DND-41 (cell line): ENCODE measurements around the gene PLPPR1.

Experiments
- EZH2 ChIP-seq: IDR thresholded peaks from 3 replicates; pipeline ENCODE4 v1.6.1; 2012; ENCODE audit warnings: borderline replicate concordance, low read depth, mild to moderate bottlenecking, moderate library complexity, low read length, inconsistent platforms; ENCODE audit not compliant: severe bottlenecking
- TF ChIP-seq, protein P1 (sequence below): IDR thresholded peaks from 2 replicates; pipeline ENCODE4 v1.5.1; 2012; ENCODE audit warnings: borderline replicate concordance, low read length, moderate library complexity, mild to moderate bottlenecking; ENCODE audit not compliant: poor library complexity, severe bottlenecking; ENCODE audit errors: extremely low read depth

DNA sequence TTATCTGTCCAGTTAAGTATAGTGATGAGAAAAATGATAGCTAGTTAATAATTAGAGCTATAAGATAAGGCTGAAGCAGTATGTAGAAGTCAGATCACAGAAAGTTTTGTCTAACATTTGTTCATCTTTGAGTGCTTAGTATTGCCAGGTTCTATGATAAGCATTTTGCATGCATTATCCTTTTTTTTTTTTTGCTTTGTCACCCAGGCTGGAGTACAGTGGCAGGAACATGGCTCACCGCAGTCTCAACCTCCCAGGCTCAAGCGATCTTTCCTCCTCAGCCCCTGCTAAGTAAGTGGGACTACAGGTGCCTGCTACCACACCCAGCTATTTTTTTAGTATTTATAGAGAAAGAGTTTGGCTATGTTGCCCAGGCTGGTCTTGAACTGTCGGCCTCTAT lies 338.8 kb downstream of the PLPPR1 start:
- no peak for TF ChIP-seq EZH2
- TF ChIP-seq, protein P1, sequence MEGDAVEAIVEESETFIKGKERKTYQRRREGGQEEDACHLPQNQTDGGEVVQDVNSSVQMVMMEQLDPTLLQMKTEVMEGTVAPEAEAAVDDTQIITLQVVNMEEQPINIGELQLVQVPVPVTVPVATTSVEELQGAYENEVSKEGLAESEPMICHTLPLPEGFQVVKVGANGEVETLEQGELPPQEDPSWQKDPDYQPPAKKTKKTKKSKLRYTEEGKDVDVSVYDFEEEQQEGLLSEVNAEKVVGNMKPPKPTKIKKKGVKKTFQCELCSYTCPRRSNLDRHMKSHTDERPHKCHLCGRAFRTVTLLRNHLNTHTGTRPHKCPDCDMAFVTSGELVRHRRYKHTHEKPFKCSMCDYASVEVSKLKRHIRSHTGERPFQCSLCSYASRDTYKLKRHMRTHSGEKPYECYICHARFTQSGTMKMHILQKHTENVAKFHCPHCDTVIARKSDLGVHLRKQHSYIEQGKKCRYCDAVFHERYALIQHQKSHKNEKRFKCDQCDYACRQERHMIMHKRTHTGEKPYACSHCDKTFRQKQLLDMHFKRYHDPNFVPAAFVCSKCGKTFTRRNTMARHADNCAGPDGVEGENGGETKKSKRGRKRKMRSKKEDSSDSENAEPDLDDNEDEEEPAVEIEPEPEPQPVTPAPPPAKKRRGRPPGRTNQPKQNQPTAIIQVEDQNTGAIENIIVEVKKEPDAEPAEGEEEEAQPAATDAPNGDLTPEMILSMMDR: no peak
